Adrenal gland (tissue), 5 donors: ENCODE data around the gene MVB12B.

Experiments used
- POLR2A ChIP-seq, 2 donors: fragments of 450-650 bp; IDR thresholded peaks; one replicate each; pipeline ENCODE4 v1.6.1; 2017; ENCODE audit warnings: antibody characterized with exemption in 2 of 2, mild to moderate bottlenecking in 2 of 2, moderate library complexity in 1 of 2
- TF ChIP-seq, protein P1 (sequence below), 6 experiments: fragments of 450-650 bp in 4 of 6; fragments of 200-600 bp in 2 of 6; sonication (generic) in 1 of 6; IDR thresholded peaks; 1 replicate in 5 of 6; 2 replicates in 1 of 6; pipeline versions ENCODE4 v1.5.1 to v1.8.0; 2016 to 2021; ENCODE audit warnings: antibody characterized with exemption in 6 of 6, mild to moderate bottlenecking in 2 of 6, moderate library complexity in 1 of 6
- donor health status: DM: no; HTN: no; CAD: no.

DNA sequence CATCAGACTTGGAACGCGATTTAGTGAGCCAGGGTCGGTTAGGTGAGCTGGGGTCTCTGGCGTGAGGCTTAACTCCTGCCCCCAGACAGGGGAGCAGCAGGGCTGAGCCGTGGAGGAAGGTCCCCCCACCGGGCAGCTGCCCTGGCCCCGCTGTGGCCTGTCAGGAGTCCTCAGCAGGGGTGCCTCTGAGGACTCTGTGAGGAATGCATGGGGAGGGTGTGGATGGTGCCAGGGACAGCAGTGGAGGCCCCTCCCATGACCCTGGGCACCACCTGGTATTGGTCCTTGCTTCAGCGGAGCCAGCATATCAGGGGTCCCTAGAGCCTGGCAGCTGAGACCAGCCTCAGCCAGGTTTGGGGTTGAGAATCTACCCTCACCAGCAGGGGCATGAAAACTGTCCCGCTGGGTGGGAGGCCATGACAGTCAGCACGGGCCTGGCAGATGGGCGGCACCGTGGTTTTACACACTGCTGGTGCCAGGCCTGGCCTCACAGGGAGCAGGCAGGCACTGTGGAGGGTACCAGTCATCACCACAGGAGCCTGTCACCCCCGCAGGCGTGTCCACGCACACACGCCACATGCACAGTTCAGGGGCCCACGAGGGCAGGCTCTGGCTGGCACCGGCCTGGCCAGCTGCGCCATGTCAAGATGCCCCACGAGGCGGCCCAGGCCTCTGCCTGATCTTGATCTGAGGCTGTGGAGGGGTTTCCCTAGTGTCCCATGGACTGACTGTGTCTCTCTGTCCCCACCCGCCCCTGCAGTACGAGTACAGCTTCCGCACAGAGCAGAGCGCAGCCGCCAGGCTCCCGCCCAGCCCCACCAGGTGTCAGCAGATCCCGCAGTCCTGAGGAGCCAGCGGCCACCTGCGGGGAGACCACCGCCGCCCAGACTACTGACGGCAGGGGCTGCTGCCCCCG, 176.0 kb downstream of the MVB12B start:
- TF ChIP-seq, protein P1, sequence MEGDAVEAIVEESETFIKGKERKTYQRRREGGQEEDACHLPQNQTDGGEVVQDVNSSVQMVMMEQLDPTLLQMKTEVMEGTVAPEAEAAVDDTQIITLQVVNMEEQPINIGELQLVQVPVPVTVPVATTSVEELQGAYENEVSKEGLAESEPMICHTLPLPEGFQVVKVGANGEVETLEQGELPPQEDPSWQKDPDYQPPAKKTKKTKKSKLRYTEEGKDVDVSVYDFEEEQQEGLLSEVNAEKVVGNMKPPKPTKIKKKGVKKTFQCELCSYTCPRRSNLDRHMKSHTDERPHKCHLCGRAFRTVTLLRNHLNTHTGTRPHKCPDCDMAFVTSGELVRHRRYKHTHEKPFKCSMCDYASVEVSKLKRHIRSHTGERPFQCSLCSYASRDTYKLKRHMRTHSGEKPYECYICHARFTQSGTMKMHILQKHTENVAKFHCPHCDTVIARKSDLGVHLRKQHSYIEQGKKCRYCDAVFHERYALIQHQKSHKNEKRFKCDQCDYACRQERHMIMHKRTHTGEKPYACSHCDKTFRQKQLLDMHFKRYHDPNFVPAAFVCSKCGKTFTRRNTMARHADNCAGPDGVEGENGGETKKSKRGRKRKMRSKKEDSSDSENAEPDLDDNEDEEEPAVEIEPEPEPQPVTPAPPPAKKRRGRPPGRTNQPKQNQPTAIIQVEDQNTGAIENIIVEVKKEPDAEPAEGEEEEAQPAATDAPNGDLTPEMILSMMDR (IDR thresholded peaks at IDR 0.05): no peak
- TF ChIP-seq POLR2A (IDR thresholded peaks at IDR 0.05): no peak
